ENCODE measurements around the gene TCEA2. TPM values are rescaled to one million over a fixed set of nuclear protein-coding genes. Genes with fewer than 3 reads are reported as not detected.

TCEA2 gene
- total RNA-seq, 1 donor from 2014 or later: 33.1 TPM

- H3K27ac ChIP-seq: no peak overlapping the region
- no peak overlapping the region for H3K4me3 ChIP-seq
- no peaks in the 10 kb centered on the region for H3K9me3 ChIP-seq
- no peaks in the 10 kb centered on the region for H3K36me3 ChIP-seq
- intact Hi-C loops (cut with DNase I): no loop called here
- TF ChIP-seq POLR2A (IDR thresholded peaks at IDR 0.05) (no peak), CTCF (IDR thresholded peaks at IDR 0.05) (no peak), POLR2AphosphoS5 (IDR thresholded peaks at IDR 0.05; ENCODE audit: insufficient read depth in 1 of 2, low read depth in 1 of 2) (no peak)
- no peak for DNase-seq (ENCODE audit: extremely low spot score in 2 of 2)
- H3K27me3 ChIP-seq: no peaks in the 10 kb centered on the region
- H3K4me1 ChIP-seq: no peaks in the 10 kb centered on the region
Measured at GRCh38 chr20:64090165-64090564, 27.2 kb downstream of the TCEA2 start.

- TF ChIP-seq POLR2A (IDR thresholded peaks at IDR 0.05) (no peak), POLR2AphosphoS5 (IDR thresholded peaks at IDR 0.05; ENCODE audit: insufficient read depth in 1 of 2, low read depth in 1 of 2) (no peak), CTCF (IDR thresholded peaks at IDR 0.05) (no peak)
- H3K27me3 ChIP-seq: no peaks in the 10 kb centered on the region
- H3K36me3 ChIP-seq: no peaks in the 10 kb centered on the region
- H3K4me3 ChIP-seq: no peak overlapping the region
- no peak for DNase-seq (ENCODE audit: extremely low spot score in 2 of 2)
- H3K9me3 ChIP-seq: no peaks in the 10 kb centered on the region
- H3K4me1 ChIP-seq: no peaks in the 10 kb centered on the region
- intact Hi-C loops (cut with DNase I): no loop called here
- H3K27ac ChIP-seq: no peak overlapping the region
Measured at GRCh38 chr20:64091340-64091739, 28.3 kb downstream of the TCEA2 start.

- Histone ChIP-seq H3K36me3 (no peaks in the 10 kb centered on the region), H3K4me3 (no peak overlapping the region), H3K27ac (no peak overlapping the region), H3K27me3 (no peaks in the 10 kb centered on the region), H3K4me1 (no peaks in the 10 kb centered on the region), H3K9me3 (no peaks in the 10 kb centered on the region)
- no peak for DNase-seq (ENCODE audit: extremely low spot score in 2 of 2)
- intact Hi-C loops (cut with DNase I): no loop called here
- TF ChIP-seq POLR2A (IDR thresholded peaks at IDR 0.05) (no peak), POLR2AphosphoS5 (IDR thresholded peaks at IDR 0.05; ENCODE audit: insufficient read depth in 1 of 2, low read depth in 1 of 2) (no peak), CTCF (IDR thresholded peaks at IDR 0.05) (no peak)
Measured at GRCh38 chr20:64091770-64092169, 28.8 kb downstream of the TCEA2 start.

- DNase-seq (ENCODE audit: extremely low spot score in 2 of 2): no peak
- intact Hi-C loops (cut with DNase I): no loop called here
- H3K27me3 ChIP-seq: no peaks in the 10 kb centered on the region
- H3K4me3 ChIP-seq: no peak overlapping the region
- TF ChIP-seq CTCF (IDR thresholded peaks at IDR 0.05): no peak
- TF ChIP-seq POLR2A (IDR thresholded peaks at IDR 0.05): no peak
- TF ChIP-seq POLR2AphosphoS5 (IDR thresholded peaks at IDR 0.05; ENCODE audit: insufficient read depth in 1 of 2, low read depth in 1 of 2): no peak
- H3K9me3 ChIP-seq: no peaks in the 10 kb centered on the region
- H3K27ac ChIP-seq: no peak overlapping the region
- no peaks in the 10 kb centered on the region for H3K36me3 ChIP-seq
- H3K4me1 ChIP-seq: no peaks in the 10 kb centered on the region
Measured at GRCh38 chr20:64092258-64093012, 29.4 kb downstream of the TCEA2 start.

- Histone ChIP-seq H3K4me1 (no peaks in the 10 kb centered on the region), H3K4me3 (no peak overlapping the region), H3K36me3 (no peaks in the 10 kb centered on the region), H3K27me3 (no peaks in the 10 kb centered on the region), H3K27ac (no peak overlapping the region), H3K9me3 (no peaks in the 10 kb centered on the region)
- no peak for DNase-seq (ENCODE audit: extremely low spot score in 2 of 2)
- intact Hi-C loops (cut with DNase I): no loop called here
- TF ChIP-seq POLR2AphosphoS5 (IDR thresholded peaks at IDR 0.05; ENCODE audit: insufficient read depth in 1 of 2, low read depth in 1 of 2): no peak
- no peak for TF ChIP-seq POLR2A (IDR thresholded peaks at IDR 0.05)
- no peak for TF ChIP-seq CTCF (IDR thresholded peaks at IDR 0.05)
Measured at GRCh38 chr20:64093013-64093503, 30.1 kb downstream of the TCEA2 start.
